Fibroblast of the aortic adventitia (primary cell): ENCODE measurements around the gene MAP1LC3A. TPM values are rescaled to one million over a fixed set of nuclear protein-coding genes. Genes with fewer than 3 reads are reported as not detected.

ENCODE experiments used
- DNase-seq: peaks from one replicate; pipeline ENCODE4 v3.0.0-alpha.2; 2010; ENCODE audit warnings: low read depth
- H3K4me3 ChIP-seq: 2 replicates; pipeline ENCODE4 v1.5.1; 2011; ENCODE audit warnings: low read depth, mild to moderate bottlenecking, control low read depth, low read length, moderate library complexity
- CTCF ChIP-seq: IDR thresholded peaks from 2 replicates; pipeline ENCODE4 v1.5.1; 2011; ENCODE audit warnings: mild to moderate bottlenecking, low read length, control low read depth, inconsistent platforms; ENCODE audit not compliant: insufficient read depth
- total RNA-seq: library from RNA; depleted of rRNA; stranded (reverse); fragments of >200 nt; gene quantifications from 2 replicates; pipeline ENCODE4 v1.2.3, GENCODE V29; 2012; ENCODE audit warnings: low replicate concordance

MAP1LC3A gene
- total RNA-seq, 1 donor = 20.2 TPM

- DNase-seq = no peak
- TF ChIP-seq CTCF = no peak
- H3K4me3 ChIP-seq = no peak overlapping the region
Observed at GRCh38 chr20:34525342-34525708, 33.2 kb upstream of the MAP1LC3A start.

- TF ChIP-seq CTCF = no peak
- peak; percentile 98 for DNase-seq
- H3K4me3 ChIP-seq = no peak overlapping the region
Observed at GRCh38 chr20:34525709-34526416, 32.7 kb upstream of the MAP1LC3A start.

- no peak overlapping the region for H3K4me3 ChIP-seq
- no peak for TF ChIP-seq CTCF
- no peak for DNase-seq
Observed at GRCh38 chr20:34526466-34526865, 32.1 kb upstream of the MAP1LC3A start.

- no peak overlapping the region for H3K4me3 ChIP-seq
- no peak for DNase-seq
- no peak for TF ChIP-seq CTCF
Observed at GRCh38 chr20:34527016-34527415, 31.5 kb upstream of the MAP1LC3A start.

- H3K4me3 ChIP-seq = no peak overlapping the region
- DNase-seq = no peak
- no peak for TF ChIP-seq CTCF
Observed at GRCh38 chr20:34528921-34529297, 29.6 kb upstream of the MAP1LC3A start.

- no peak for TF ChIP-seq CTCF
- DNase-seq = no peak
- no peak overlapping the region for H3K4me3 ChIP-seq
Observed at GRCh38 chr20:34529742-34530141, 28.8 kb upstream of the MAP1LC3A start.

- H3K4me3 ChIP-seq = no peak overlapping the region
- peak; percentile 47 for DNase-seq
- no peak for TF ChIP-seq CTCF
Observed at GRCh38 chr20:34530342-34530741, 28.2 kb upstream of the MAP1LC3A start.
